Measurements from ENCODE around the gene TMEM156.

DNA sequence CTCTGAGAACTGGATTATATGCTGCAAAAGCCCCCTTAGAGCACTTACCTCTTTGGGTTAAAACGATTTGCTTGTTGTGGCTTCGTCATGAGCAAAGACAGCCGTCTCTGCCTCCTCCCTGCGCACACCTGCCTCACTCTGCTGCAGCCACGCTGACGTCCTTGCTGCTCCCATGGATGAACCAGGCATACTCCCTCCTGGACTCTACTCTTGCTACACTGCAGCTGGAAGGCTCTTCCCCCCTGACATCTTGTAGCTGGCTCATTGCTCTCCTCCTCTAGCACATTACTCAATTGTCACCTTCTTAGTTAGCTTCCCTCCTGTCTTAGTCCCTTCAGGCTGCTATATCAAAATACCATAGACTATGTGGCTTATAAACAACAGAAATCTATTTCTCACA lies 105.3 kb downstream of the TMEM156 start:
- TF ChIP-seq ZNF596 (tag by site-specific recombination; IDR thresholded peaks at IDR 0.05) (no peak), ZNF10 (tag by site-specific recombination; IDR thresholded peaks at IDR 0.05) (no peak), ZNF248 (tag by site-specific recombination; IDR thresholded peaks at IDR 0.05) (no peak), REPIN1 (tag by site-specific recombination; IDR thresholded peaks at IDR 0.05; ENCODE audit: low read depth) (no peak), ZNF776 (tag by site-specific recombination; IDR thresholded peaks at IDR 0.05; ENCODE audit: borderline replicate concordance) (no peak), GFI1B (tag by site-specific recombination; IDR thresholded peaks at IDR 0.05) (no peak)
- TF ChIP-seq, protein P1, sequence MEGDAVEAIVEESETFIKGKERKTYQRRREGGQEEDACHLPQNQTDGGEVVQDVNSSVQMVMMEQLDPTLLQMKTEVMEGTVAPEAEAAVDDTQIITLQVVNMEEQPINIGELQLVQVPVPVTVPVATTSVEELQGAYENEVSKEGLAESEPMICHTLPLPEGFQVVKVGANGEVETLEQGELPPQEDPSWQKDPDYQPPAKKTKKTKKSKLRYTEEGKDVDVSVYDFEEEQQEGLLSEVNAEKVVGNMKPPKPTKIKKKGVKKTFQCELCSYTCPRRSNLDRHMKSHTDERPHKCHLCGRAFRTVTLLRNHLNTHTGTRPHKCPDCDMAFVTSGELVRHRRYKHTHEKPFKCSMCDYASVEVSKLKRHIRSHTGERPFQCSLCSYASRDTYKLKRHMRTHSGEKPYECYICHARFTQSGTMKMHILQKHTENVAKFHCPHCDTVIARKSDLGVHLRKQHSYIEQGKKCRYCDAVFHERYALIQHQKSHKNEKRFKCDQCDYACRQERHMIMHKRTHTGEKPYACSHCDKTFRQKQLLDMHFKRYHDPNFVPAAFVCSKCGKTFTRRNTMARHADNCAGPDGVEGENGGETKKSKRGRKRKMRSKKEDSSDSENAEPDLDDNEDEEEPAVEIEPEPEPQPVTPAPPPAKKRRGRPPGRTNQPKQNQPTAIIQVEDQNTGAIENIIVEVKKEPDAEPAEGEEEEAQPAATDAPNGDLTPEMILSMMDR (tag by site-specific recombination; IDR thresholded peaks at IDR 0.05): no peak
- TF ChIP-seq, protein P2, sequence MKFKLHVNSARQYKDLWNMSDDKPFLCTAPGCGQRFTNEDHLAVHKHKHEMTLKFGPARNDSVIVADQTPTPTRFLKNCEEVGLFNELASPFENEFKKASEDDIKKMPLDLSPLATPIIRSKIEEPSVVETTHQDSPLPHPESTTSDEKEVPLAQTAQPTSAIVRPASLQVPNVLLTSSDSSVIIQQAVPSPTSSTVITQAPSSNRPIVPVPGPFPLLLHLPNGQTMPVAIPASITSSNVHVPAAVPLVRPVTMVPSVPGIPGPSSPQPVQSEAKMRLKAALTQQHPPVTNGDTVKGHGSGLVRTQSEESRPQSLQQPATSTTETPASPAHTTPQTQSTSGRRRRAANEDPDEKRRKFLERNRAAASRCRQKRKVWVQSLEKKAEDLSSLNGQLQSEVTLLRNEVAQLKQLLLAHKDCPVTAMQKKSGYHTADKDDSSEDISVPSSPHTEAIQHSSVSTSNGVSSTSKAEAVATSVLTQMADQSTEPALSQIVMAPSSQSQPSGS (tag by site-specific recombination; IDR thresholded peaks at IDR 0.05; ENCODE audit: low read depth): no peak
